Neutrophil (primary cell): ENCODE results near the gene HTR1B.

Experiments used
- H3K27ac ChIP-seq: fragments of 200-600 bp; sonication (generic); 2 replicates; pipeline ENCODE4 v1.5.1; 2016; ENCODE audit warnings: mild to moderate bottlenecking, moderate library complexity
- H3K27me3 ChIP-seq: fragments of 200-600 bp; sonication (generic); 2 replicates; pipeline ENCODE4 v1.6.0; 2016; ENCODE audit warnings: mild to moderate bottlenecking
- H3K36me3 ChIP-seq: fragments of 200-600 bp; sonication (generic); 2 replicates; pipeline ENCODE4 v1.5.1; 2017
- H3K4me1 ChIP-seq, 2 experiments: fragments of 200-600 bp in 1 of 2; sonication (generic) in 1 of 2; 1 replicate in 1 of 2; 2 replicates in 1 of 2; pipeline versions ENCODE4 v1.5.1 to v1.6.1; 2013 to 2016; ENCODE audit warnings: low read depth in 1 of 2, low read length in 1 of 2, mild to moderate bottlenecking in 1 of 2, moderate library complexity in 1 of 2; ENCODE audit not compliant: control insufficient read depth in 1 of 2, insufficient read depth in 1 of 2
- H3K4me3 ChIP-seq, 2 experiments: fragments of 200-600 bp in 1 of 2; sonication (generic) in 1 of 2; 1 replicate in 1 of 2; 2 replicates in 1 of 2; pipeline ENCODE4 v1.5.1; 2013 to 2016; ENCODE audit warnings: low read depth in 1 of 2, low read length in 1 of 2, mild to moderate bottlenecking in 1 of 2, moderate library complexity in 1 of 2
- H3K9me3 ChIP-seq: fragments of 200-600 bp; sonication (generic); 2 replicates; pipeline ENCODE4 v1.5.1; 2016
- TF ChIP-seq, protein P1 (sequence below): fragments of 200-600 bp; sonication (generic); IDR thresholded peaks from 2 replicates; pipeline ENCODE4 v1.5.1; 2016; ENCODE audit warnings: antibody characterized with exemption

HTR1B gene, protein sequence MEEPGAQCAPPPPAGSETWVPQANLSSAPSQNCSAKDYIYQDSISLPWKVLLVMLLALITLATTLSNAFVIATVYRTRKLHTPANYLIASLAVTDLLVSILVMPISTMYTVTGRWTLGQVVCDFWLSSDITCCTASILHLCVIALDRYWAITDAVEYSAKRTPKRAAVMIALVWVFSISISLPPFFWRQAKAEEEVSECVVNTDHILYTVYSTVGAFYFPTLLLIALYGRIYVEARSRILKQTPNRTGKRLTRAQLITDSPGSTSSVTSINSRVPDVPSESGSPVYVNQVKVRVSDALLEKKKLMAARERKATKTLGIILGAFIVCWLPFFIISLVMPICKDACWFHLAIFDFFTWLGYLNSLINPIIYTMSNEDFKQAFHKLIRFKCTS

DNA sequence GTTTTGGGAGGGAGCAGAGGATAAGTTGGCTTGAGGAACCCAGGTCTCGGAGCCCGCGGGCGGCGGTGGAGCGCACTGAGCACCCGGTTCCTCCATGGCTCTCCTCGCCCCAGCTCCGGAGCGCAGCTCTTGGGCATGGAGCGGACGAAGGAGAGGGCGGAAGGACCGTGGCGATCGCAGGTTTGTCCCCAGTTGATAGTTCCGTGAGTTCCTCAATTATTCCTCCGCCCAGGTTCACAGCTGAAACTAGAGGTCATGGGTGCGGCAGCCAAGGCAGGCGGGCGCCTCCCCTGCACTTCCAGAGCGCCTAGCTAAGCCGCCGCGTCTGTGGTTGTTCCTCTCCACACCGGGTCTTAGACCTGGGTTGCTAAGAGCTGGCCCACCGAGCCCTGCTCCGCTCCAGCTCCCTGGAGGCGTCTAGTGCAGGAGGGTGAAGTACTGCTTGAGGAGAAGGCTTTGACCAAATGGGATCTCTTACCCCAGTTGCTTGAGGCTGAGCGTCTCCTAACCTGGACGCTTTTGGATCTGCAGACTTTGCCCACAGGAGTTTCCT lies at the start of gene HTR1B:
Gene HTR1B, minus strand, starts transcription at position 184 of the 553 bp plus-strand sequence. Its CDS starts 88 bp downstream, at position 96.
- peaks cover 0 to 17% of the 10 kb centered on the region in 2 experiments for H3K4me1 ChIP-seq
- H3K27ac ChIP-seq: no peak within 1 kb of the TSS
- TF ChIP-seq, protein P1, sequence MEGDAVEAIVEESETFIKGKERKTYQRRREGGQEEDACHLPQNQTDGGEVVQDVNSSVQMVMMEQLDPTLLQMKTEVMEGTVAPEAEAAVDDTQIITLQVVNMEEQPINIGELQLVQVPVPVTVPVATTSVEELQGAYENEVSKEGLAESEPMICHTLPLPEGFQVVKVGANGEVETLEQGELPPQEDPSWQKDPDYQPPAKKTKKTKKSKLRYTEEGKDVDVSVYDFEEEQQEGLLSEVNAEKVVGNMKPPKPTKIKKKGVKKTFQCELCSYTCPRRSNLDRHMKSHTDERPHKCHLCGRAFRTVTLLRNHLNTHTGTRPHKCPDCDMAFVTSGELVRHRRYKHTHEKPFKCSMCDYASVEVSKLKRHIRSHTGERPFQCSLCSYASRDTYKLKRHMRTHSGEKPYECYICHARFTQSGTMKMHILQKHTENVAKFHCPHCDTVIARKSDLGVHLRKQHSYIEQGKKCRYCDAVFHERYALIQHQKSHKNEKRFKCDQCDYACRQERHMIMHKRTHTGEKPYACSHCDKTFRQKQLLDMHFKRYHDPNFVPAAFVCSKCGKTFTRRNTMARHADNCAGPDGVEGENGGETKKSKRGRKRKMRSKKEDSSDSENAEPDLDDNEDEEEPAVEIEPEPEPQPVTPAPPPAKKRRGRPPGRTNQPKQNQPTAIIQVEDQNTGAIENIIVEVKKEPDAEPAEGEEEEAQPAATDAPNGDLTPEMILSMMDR: no peak
- H3K27me3 ChIP-seq: peaks cover 90% of the 10 kb centered on the region
- H3K9me3 ChIP-seq: no peaks in the 10 kb centered on the region
- H3K4me3 ChIP-seq: peak within 1 kb of the TSS in 1 of 2 experiments; percentile 20
- H3K36me3 ChIP-seq: no peaks in the 10 kb centered on the region

DNA sequence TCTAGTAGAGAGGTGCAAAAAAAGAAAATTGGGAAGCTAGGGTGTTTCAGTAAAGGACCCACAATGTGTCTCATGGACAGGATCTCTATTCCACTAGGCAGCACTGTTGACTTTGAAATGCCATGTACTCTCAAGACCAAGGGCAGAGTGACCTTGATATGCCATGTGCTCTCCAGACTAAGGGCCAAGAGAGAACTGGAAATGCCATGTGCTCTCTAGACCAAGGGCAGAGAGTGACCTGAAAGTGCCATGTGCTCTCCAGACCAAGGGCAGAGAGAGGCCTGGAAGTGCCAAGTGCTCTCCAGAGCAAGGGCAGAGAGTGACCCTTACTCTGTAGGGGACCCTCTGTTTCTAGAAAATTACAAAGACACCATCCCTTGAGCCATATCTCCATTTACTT lies 49.3 kb upstream of the HTR1B start:
- Histone ChIP-seq H3K36me3 (no peaks in the 10 kb centered on the region), H3K9me3 (no peaks in the 10 kb centered on the region), H3K27me3 (no peaks in the 10 kb centered on the region), H3K27ac (no peak overlapping the region), H3K4me3 (no peak overlapping the region), H3K4me1 (no peaks in the 10 kb centered on the region)
- TF ChIP-seq, protein P1: no peak

- H3K27ac ChIP-seq: no peak overlapping the region
- H3K27me3 ChIP-seq: no peaks in the 10 kb centered on the region
- no peaks in the 10 kb centered on the region for H3K36me3 ChIP-seq
- H3K4me1 ChIP-seq: no peaks in the 10 kb centered on the region
- no peak overlapping the region for H3K4me3 ChIP-seq
- no peaks in the 10 kb centered on the region for H3K9me3 ChIP-seq
- TF ChIP-seq, protein P1: no peak
These were observed 48.6 kb upstream of the HTR1B start for GRCh38 chr6:77511860-77512259.

- Histone ChIP-seq H3K9me3 (no peaks in the 10 kb centered on the region), H3K27ac (no peak overlapping the region), H3K27me3 (no peaks in the 10 kb centered on the region), H3K36me3 (no peaks in the 10 kb centered on the region), H3K4me3 (no peak overlapping the region), H3K4me1 (no peaks in the 10 kb centered on the region)
- TF ChIP-seq, protein P1: no peak
These were observed 39.7 kb upstream of the HTR1B start for GRCh38 chr6:77502981-77503380.

- TF ChIP-seq, protein P1: no peak
- Histone ChIP-seq H3K9me3 (no peaks in the 10 kb centered on the region), H3K36me3 (no peaks in the 10 kb centered on the region), H3K27me3 (no peaks in the 10 kb centered on the region), H3K4me1 (no peaks in the 10 kb centered on the region), H3K27ac (no peak overlapping the region), H3K4me3 (no peak overlapping the region)
These were observed 29.2 kb upstream of the HTR1B start for GRCh38 chr6:77492530-77492929.
